ENCODE data around the gene MICALL1. TPM values are rescaled to one million over a fixed set of nuclear protein-coding genes. Genes with fewer than 3 reads are reported as not detected.

MICALL1 gene
- total and polyA plus RNA-seq, 2 of the 13 experiments (the other 11 are each of a cell fraction or from before 2014, with no cell fraction given): 7.6 to 10.6 TPM

- Histone ChIP-seq H3K4me3 (replicated peaks in 1 of 3; ENCODE audit: insufficient read depth in 1 of 3, low read depth in 2 of 3, low read length in 3 of 3) (0 out of 6 replicates have a peak overlapping the region, but pooled peaks of 1 of the 3 experiments have one; percentile 25), H3K27ac (ENCODE audit: extremely low read length, insufficient read depth, low read length) (peak overlapping the region; percentile 70), H3K9me3 (ENCODE audit: low read length) (no peaks in the 10 kb centered on the region), H4K20me1 (ENCODE audit: insufficient read depth, low read length) (no peaks in the 10 kb centered on the region), H2AFZ (ENCODE audit: low read length) (no peak overlapping the region), H3K27me3 (ENCODE audit: control insufficient read depth in 1 of 2, insufficient read depth in 2 of 2, low read length in 2 of 2) (no peaks in the 10 kb centered on the region), H3K4me2 (ENCODE audit: low read depth, low read length) (peak overlapping the region; percentile 59), H3K79me2 (ENCODE audit: insufficient read depth, low read length) (peaks cover 2% of the 10 kb centered on the region), H3K36me3 (replicated peaks in 1 of 2; ENCODE audit: control insufficient read depth in 1 of 2, insufficient read depth in 2 of 2, low read length in 2 of 2) (peaks cover 14 to 23% of the 10 kb centered on the region in 2 experiments), H3K9ac (ENCODE audit: insufficient read depth, low read depth, low read length) (peak overlapping the region; percentile 44), H3K4me1 (ENCODE audit: insufficient read depth, low read length) (peaks cover 76% of the 10 kb centered on the region)
- in situ Hi-C loops (cut with HindIII; ENCODE audit: extremely low pct_ligation_motif_present, low pct_unique_long_range_greater_than_20kb) (no loop called here), intact Hi-C loops (cut with micrococcal nuclease; ENCODE audit: unreplicated experiment) (loop anchor here (5.0 kb wide), 1 partner anchor 36 kb away; no protein-coding TSS in a partner anchor)
- 14% methylated on average over 3 of the region's 5 CpGs for WGBS (ENCODE audit: low lambda C conversion rate)
- no TSS peak for BruUV-seq (replicated peaks)
- DNase-seq (ENCODE audit: low spot score): peak; percentile 85
- peak; percentile 81 for ATAC-seq
- ChIA-PET POLR2A (interaction anchor here (0.6 to 1.4 kb wide), 2 partner anchors 151 to 188 kb away, joined by 3 read pairs; no protein-coding TSS in a partner anchor), CTCF (ENCODE audit: low intra/inter-chr PET ratio, low total read pairs) (no interaction called here)
- peak; percentile 80 for FAIRE-seq
- TF ChIP-seq EP300 (IDR thresholded peaks at IDR 0.05; ENCODE audit: low read depth in 2 of 2, low read length in 2 of 2) (peak; percentile 41 to 81; a peak in 2 of 4 replicates), EP300 (CRISPR knock-in tag; IDR thresholded peaks at IDR 0.05; ENCODE audit: borderline replicate concordance) (no peak), ZNF496 (CRISPR knock-in tag; IDR thresholded peaks at IDR 0.05; ENCODE audit: insufficient replicate concordance) (no peak), HNRNPK (IDR thresholded peaks at IDR 0.05; ENCODE audit: low read depth, low read length, poor library complexity, severe bottlenecking) (peak; percentile 17), PHF21A (CRISPR knock-in tag; IDR thresholded peaks at IDR 0.05) (peak; percentile 79; the same call in 1 of the 2 replicates), NONO (IDR thresholded peaks at IDR 0.05) (no peak), NONO (CRISPR knock-in tag; conservative IDR thresholded peaks at IDR 0.05) (peak; percentile 67; the same call in 1 of the 2 replicates), ZNF652 (CRISPR knock-in tag; IDR thresholded peaks at IDR 0.05; ENCODE audit: borderline replicate concordance, low read depth) (peak; percentile 84), RCOR2 (CRISPR knock-in tag; IDR thresholded peaks at IDR 0.05) (peak; percentile 62; the same call in 1 of the 2 replicates), NR2F6 (IDR thresholded peaks at IDR 0.05) (0 out of 2 replicates have a peak, but pooled peaks have one; percentile 47), NR2F6 (CRISPR knock-in tag; IDR thresholded peaks at IDR 0.05) (0 out of 2 replicates have a peak, but pooled peaks have one; percentile 22), CREM (IDR thresholded peaks at IDR 0.05) (peak; percentile 49; the same call in 1 of the 2 replicates), CREM (CRISPR knock-in tag; IDR thresholded peaks at IDR 0.05) (no peak), ZFP82 (CRISPR knock-in tag; IDR thresholded peaks at IDR 0.05; ENCODE audit: borderline replicate concordance) (no peak), SALL1 (CRISPR knock-in tag; IDR thresholded peaks at IDR 0.05) (peak; percentile 36), YY1 (IDR thresholded peaks at IDR 0.05; ENCODE audit: insufficient read depth, insufficient replicate concordance, low read depth, low read length) (peak; percentile 43), HDAC1 (CRISPR knock-in tag; IDR thresholded peaks at IDR 0.05) (peak; percentile 21; the same call in 1 of the 2 replicates), HNRNPL (IDR thresholded peaks at IDR 0.05; ENCODE audit: low read depth, low read length) (peak; percentile 68; the same call in 1 of the 2 replicates), UBTF (CRISPR knock-in tag; IDR thresholded peaks at IDR 0.05) (peak; percentile 7; the same call in 1 of the 2 replicates), SP5 (CRISPR knock-in tag; IDR thresholded peaks at IDR 0.05; ENCODE audit: borderline replicate concordance, low read depth) (peak; percentile 28; the same call in 1 of the 2 replicates), HNF4A (CRISPR knock-in tag; IDR thresholded peaks at IDR 0.05) (peak; percentile 74)
These were observed 62.6 kb downstream of the MICALL1 start for GRCh38 chr22:37968452-37969251.
